ENCODE results near the gene SNRNP27.
A peak's percentile ranks its signal among the peaks of the same experiment; 100 is the strongest.

SNRNP27 gene

GRCh38 chr2:69893684-69894551 lies at the start of gene SNRNP27:
Gene SNRNP27, plus strand, starts transcription at chr2:69893956. Its CDS starts 29 bp downstream, at chr2:69893985.
- peak within 1 kb of the TSS; percentile 79 for H3K4me3 ChIP-seq (ENCODE audit: low read depth, low read length)
- TF ChIP-seq, protein P1, sequence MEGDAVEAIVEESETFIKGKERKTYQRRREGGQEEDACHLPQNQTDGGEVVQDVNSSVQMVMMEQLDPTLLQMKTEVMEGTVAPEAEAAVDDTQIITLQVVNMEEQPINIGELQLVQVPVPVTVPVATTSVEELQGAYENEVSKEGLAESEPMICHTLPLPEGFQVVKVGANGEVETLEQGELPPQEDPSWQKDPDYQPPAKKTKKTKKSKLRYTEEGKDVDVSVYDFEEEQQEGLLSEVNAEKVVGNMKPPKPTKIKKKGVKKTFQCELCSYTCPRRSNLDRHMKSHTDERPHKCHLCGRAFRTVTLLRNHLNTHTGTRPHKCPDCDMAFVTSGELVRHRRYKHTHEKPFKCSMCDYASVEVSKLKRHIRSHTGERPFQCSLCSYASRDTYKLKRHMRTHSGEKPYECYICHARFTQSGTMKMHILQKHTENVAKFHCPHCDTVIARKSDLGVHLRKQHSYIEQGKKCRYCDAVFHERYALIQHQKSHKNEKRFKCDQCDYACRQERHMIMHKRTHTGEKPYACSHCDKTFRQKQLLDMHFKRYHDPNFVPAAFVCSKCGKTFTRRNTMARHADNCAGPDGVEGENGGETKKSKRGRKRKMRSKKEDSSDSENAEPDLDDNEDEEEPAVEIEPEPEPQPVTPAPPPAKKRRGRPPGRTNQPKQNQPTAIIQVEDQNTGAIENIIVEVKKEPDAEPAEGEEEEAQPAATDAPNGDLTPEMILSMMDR (IDR thresholded peaks at IDR 0.05; ENCODE audit: insufficient read depth, low read length, missing control alignments) = no peak
- DNase-seq (ENCODE audit: low read depth, low spot score) = no peak
- POLR2A ChIA-PET = interaction anchor here (0.9 kb wide), 1 partner anchor 20 kb away, joined by 4 read pairs; no protein-coding TSS in a partner anchor
- CTCF ChIA-PET = interaction anchor here (0.7 to 4.5 kb wide), 7 partner anchors 9 to 175 kb away, joined by 3 to 32 read pairs (median 3); partner anchors contain the start of gene MXD1

GRCh38 chr2:69843993-69844392 lies 49.8 kb upstream of the SNRNP27 start:
- H3K4me3 ChIP-seq (ENCODE audit: low read depth, low read length) = no peak overlapping the region
- ChIA-PET CTCF (no interaction called here), POLR2A (no interaction called here)
- TF ChIP-seq, protein P1 (IDR thresholded peaks at IDR 0.05; ENCODE audit: insufficient read depth, low read length, missing control alignments) = no peak
- DNase-seq (ENCODE audit: low read depth, low spot score) = no peak

- TF ChIP-seq, protein P1 (IDR thresholded peaks at IDR 0.05; ENCODE audit: insufficient read depth, low read length, missing control alignments) = no peak
- ChIA-PET POLR2A (no interaction called here), CTCF (no interaction called here)
- H3K4me3 ChIP-seq (ENCODE audit: low read depth, low read length) = no peak overlapping the region
- DNase-seq (ENCODE audit: low read depth, low spot score) = no peak
Observed at GRCh38 chr2:69844560-69844959, 49.2 kb upstream of the SNRNP27 start.

- DNase-seq (ENCODE audit: low read depth, low spot score) = no peak
- POLR2A ChIA-PET = no interaction called here
- CTCF ChIA-PET = interaction anchor here (1.7 kb wide), 1 partner anchor 30 kb away, joined by 8 read pairs; no protein-coding TSS in a partner anchor
- TF ChIP-seq, protein P1 (IDR thresholded peaks at IDR 0.05; ENCODE audit: insufficient read depth, low read length, missing control alignments) = no peak
- no peak overlapping the region for H3K4me3 ChIP-seq (ENCODE audit: low read depth, low read length)
Observed at GRCh38 chr2:69846182-69847067, 47.3 kb upstream of the SNRNP27 start.

GRCh38 chr2:69847068-69847828 lies 46.5 kb upstream of the SNRNP27 start:
- TF ChIP-seq, protein P1 (IDR thresholded peaks at IDR 0.05; ENCODE audit: insufficient read depth, low read length, missing control alignments) = no peak
- no peak for DNase-seq (ENCODE audit: low read depth, low spot score)
- ChIA-PET POLR2A (no interaction called here), CTCF (interaction anchor here (1.7 kb wide), 2 partner anchors 31 to 122 kb away, joined by 8 to 9 read pairs; no protein-coding TSS in a partner anchor)
- no peak overlapping the region for H3K4me3 ChIP-seq (ENCODE audit: low read depth, low read length)
